A204.1 (cell line): ENCODE measurements around the gene TFIP11.

ENCODE experiments used
- FAIRE-seq: peaks from 2 replicates; lab custom pipeline; 2012; peaks lifted over from hg19 to GRCh38; lab: Jason Lieb, UNC

Gene TFIP11

GRCh38 chr22:26447584-26448329 is 64.5 kb downstream of the TFIP11 start:
- no peak for FAIRE-seq

- FAIRE-seq: no peak
Measured at GRCh38 chr22:26446808-26447515, 65.3 kb downstream of the TFIP11 start.

- FAIRE-seq: no peak
Measured at GRCh38 chr22:26445577-26446275, 66.5 kb downstream of the TFIP11 start.

- FAIRE-seq: no peak
Measured at GRCh38 chr22:26444777-26445176, 67.5 kb downstream of the TFIP11 start.

GRCh38 chr22:26443901-26444690 is 68.2 kb downstream of the TFIP11 start:
- FAIRE-seq: no peak

GRCh38 chr22:26442086-26442756 is 70.1 kb downstream of the TFIP11 start:
- FAIRE-seq: no peak
